HCT116 (cell line): ENCODE measurements around the gene TEN1. TPM values are rescaled to one million over a fixed set of nuclear protein-coding genes. Genes with fewer than 3 reads are reported as not detected.

Experiments
- ATAC-seq: fragments of 200-7000 bp; cut with Tn5 transposase; 2 replicates; pipeline ENCODE4 v1.9.1; 2020; ENCODE audit warnings: mild to moderate bottlenecking, moderate library complexity
- BruUV-seq: library from RNA; stranded (reverse); fragments of 400-500 nt; replicated peaks from 2 replicates; lab custom pipeline; 2021; lab: Mats Ljungman, UMichigan
- CTCF ChIA-PET: fragments of 300-600 bp; sonication (Branson Sonifier 250); formaldehyde crosslinking; loops from one replicate; lab custom pipeline; 2021; ENCODE audit warnings: antibody characterized with exemption; lab: Charles Lee
- POLR2A ChIA-PET: fragments of 300-600, 350-600 bp; sonication (Branson Sonifier 250); formaldehyde crosslinking; loops from one replicate; lab custom pipeline; 2021; ENCODE audit warnings: antibody characterized with exemption; lab: Charles Lee
- RAD21 ChIA-PET, 2 experiments: fragments of 300-600 bp; sonication (Branson Sonifier 250); formaldehyde crosslinking; loops; one replicate each; lab custom pipeline; 2023; ENCODE audit warnings: low total read pairs in 2 of 2; ENCODE audit not compliant: uncharacterized antibody in 2 of 2, unreplicated experiment in 2 of 2, low non-redundant PET in 1 of 2; lab: Charles Lee
- DNase-seq: peaks from one replicate; pipeline ENCODE4 v3.0.0-alpha.2; 2010; ENCODE audit warnings: low read depth, low spot score
- H2AFZ ChIP-seq: fragments of 200-600 bp; shearing (Covaris generic), sonication (generic); 2 replicates; pipeline ENCODE4 v1.6.1; 2017; ENCODE audit warnings: low read depth, mixed run types, mixed read lengths, antibody characterized with exemption, low read length; ENCODE audit not compliant: poor library complexity, severe bottlenecking
- H3K27ac ChIP-seq: 2 replicates; pipeline ENCODE4 v1.5.1; 2012; ENCODE audit warnings: low read depth, low read length
- H3K27me3 ChIP-seq: fragments of 200-600 bp; sonication (generic); 2 replicates; pipeline ENCODE4 v1.6.1; 2016; ENCODE audit warnings: mixed run types, low read length, mixed read lengths; ENCODE audit not compliant: insufficient read depth
- H3K36me3 ChIP-seq, 2 experiments: fragments of 200-500 bp in 1 of 2; fragments of 200-600 bp in 1 of 2; sonication (Bioruptor generic) in 1 of 2; sonication (generic) in 1 of 2; 2 replicates each; pipeline versions ENCODE4 v1.5.1 to v1.6.1; 2014 to 2016; ENCODE audit warnings: low read length in 2 of 2, inconsistent platforms in 1 of 2, mixed read lengths in 1 of 2, mixed run types in 1 of 2; ENCODE audit not compliant: insufficient read depth in 2 of 2, control insufficient read depth in 1 of 2
- H3K4me1 ChIP-seq, 2 experiments: fragments of 200-600 bp in 1 of 2; sonication (generic) in 1 of 2; 2 replicates each; pipeline versions ENCODE4 v1.5.1 to v1.6.1; 2012 to 2017; ENCODE audit warnings: low read length in 2 of 2, inconsistent platforms in 1 of 2, mild to moderate bottlenecking in 1 of 2, mixed read lengths in 1 of 2, mixed run types in 1 of 2, moderate library complexity in 1 of 2; ENCODE audit not compliant: insufficient read depth in 2 of 2, control insufficient read depth in 1 of 2
- H3K4me2 ChIP-seq: fragments of 200-600 bp; sonication (generic); 2 replicates; pipeline ENCODE4 v1.6.1; 2017; ENCODE audit warnings: mixed run types, low read length, mixed read lengths
- H3K4me3 ChIP-seq, 2 experiments: fragments of 200-600 bp in 1 of 2; sonication (generic) in 1 of 2; replicated peaks in 1 of 2; 2 replicates each; pipeline ENCODE4 v1.5.1; 2011 to 2016; ENCODE audit warnings: low read length in 2 of 2, control low read depth in 1 of 2, low read depth in 1 of 2, mild to moderate bottlenecking in 1 of 2, mixed read lengths in 1 of 2, mixed run types in 1 of 2
- H3K79me2 ChIP-seq: fragments of 200-600 bp; sonication (generic); 2 replicates; pipeline ENCODE4 v1.6.1; 2017; ENCODE audit warnings: mild to moderate bottlenecking, mixed run types, low read length, moderate library complexity, mixed read lengths; ENCODE audit not compliant: insufficient read depth
- H3K9ac ChIP-seq: fragments of 200-600 bp; sonication (generic); 2 replicates; pipeline ENCODE4 v1.6.1; 2016; ENCODE audit warnings: low read length, mixed read lengths
- H3K9me2 ChIP-seq: fragments of 200-600 bp; sonication (generic), shearing (Covaris generic); 2 replicates; pipeline ENCODE4 v1.6.1; 2017; ENCODE audit warnings: mixed run types, mild to moderate bottlenecking, moderate library complexity; ENCODE audit not compliant: insufficient read depth
- H3K9me3 ChIP-seq, 2 experiments: fragments of 200-500 bp in 1 of 2; fragments of 200-600 bp in 1 of 2; sonication (Bioruptor generic) in 1 of 2; sonication (generic) in 1 of 2; 2 replicates each; pipeline ENCODE4 v1.6.1; 2014 to 2017; ENCODE audit warnings: low read length in 2 of 2, mixed read lengths in 2 of 2, inconsistent platforms in 1 of 2, low read depth in 1 of 2, mild to moderate bottlenecking in 1 of 2, mixed run types in 1 of 2, moderate library complexity in 1 of 2; ENCODE audit not compliant: control insufficient read depth in 1 of 2, insufficient read depth in 1 of 2
- H4K20me1 ChIP-seq: fragments of 200-600 bp; sonication (generic), shearing (Covaris generic); 2 replicates; pipeline ENCODE4 v1.6.1; 2017; ENCODE audit warnings: mixed run types, mild to moderate bottlenecking, moderate library complexity; ENCODE audit not compliant: insufficient read depth
- CBX3 ChIP-seq: IDR thresholded peaks from 2 replicates; pipeline ENCODE4 v1.6.1; 2012; ENCODE audit warnings: low read depth
- CEBPB ChIP-seq: IDR thresholded peaks from 2 replicates; pipeline ENCODE4 v1.6.1; 2012; ENCODE audit warnings: low read depth
- ELF1 ChIP-seq: IDR thresholded peaks from 2 replicates; pipeline ENCODE4 v1.6.1; 2012; ENCODE audit warnings: low read depth, borderline replicate concordance
- EZH2 ChIP-seq: fragments of 200-600 bp; sonication (generic); IDR thresholded peaks from 2 replicates; pipeline ENCODE4 v1.6.1; 2017; ENCODE audit warnings: antibody characterized with exemption, mixed run types
- EZH2phosphoT487 ChIP-seq: fragments of 200-600 bp; IDR thresholded peaks from 2 replicates; pipeline ENCODE4 v1.6.1; 2018; ENCODE audit warnings: antibody characterized with exemption, borderline replicate concordance
- FOSL1 ChIP-seq: IDR thresholded peaks from 2 replicates; pipeline ENCODE4 v1.6.1; 2012; ENCODE audit warnings: low read depth
- JUND ChIP-seq: IDR thresholded peaks from 2 replicates; pipeline ENCODE4 v1.6.1; 2012
- MAX ChIP-seq: IDR thresholded peaks from 2 replicates; pipeline ENCODE4 v1.6.1; 2012
- POLR2AphosphoS5 ChIP-seq: IDR thresholded peaks from 2 replicates; pipeline ENCODE4 v1.6.1; 2011; ENCODE audit warnings: mild to moderate bottlenecking, low read depth, low read length, moderate library complexity
- RAD21 ChIP-seq: IDR thresholded peaks from 2 replicates; pipeline ENCODE4 v1.6.1; 2012; ENCODE audit warnings: low read depth, mild to moderate bottlenecking
- REST ChIP-seq: IDR thresholded peaks from 2 replicates; pipeline ENCODE4 v1.6.1; 2012; ENCODE audit warnings: low read depth
- SIN3A ChIP-seq: IDR thresholded peaks from 2 replicates; pipeline ENCODE4 v1.6.1; 2012; ENCODE audit warnings: low read depth
- YY1 ChIP-seq: IDR thresholded peaks from 2 replicates; pipeline ENCODE4 v1.6.1; 2011; ENCODE audit warnings: low read length, low read depth, moderate library complexity, mild to moderate bottlenecking; ENCODE audit not compliant: insufficient replicate concordance; ENCODE audit errors: extremely low read depth
- ZBTB33 ChIP-seq: IDR thresholded peaks from 2 replicates; pipeline ENCODE4 v1.6.1; 2011; ENCODE audit warnings: mild to moderate bottlenecking, low read length, moderate library complexity; ENCODE audit not compliant: insufficient replicate concordance; ENCODE audit errors: extremely low read depth
- ZFX ChIP-seq: fragments of 450-650 bp; IDR thresholded peaks from 2 replicates; pipeline ENCODE4 v1.6.1; 2017
- ZNF274 ChIP-seq: fragments of 200-500 bp; sonication (Bioruptor generic); IDR thresholded peaks from 2 replicates; pipeline ENCODE4 v1.6.1; 2014; ENCODE audit warnings: mild to moderate bottlenecking, low read depth, low read length, inconsistent platforms
- intact Hi-C: fragments of 100-400 bp; cut with micrococcal nuclease; formaldehyde crosslinking; loops from 2 replicates; pipeline ENCODE4 v1.10.0; 2022
- total RNA-seq: library from RNA; stranded (reverse); gene quantifications from one replicate; pipeline ENCODE4 v1.2.1, GENCODE V29; 2021; ENCODE audit not compliant: unreplicated experiment
- TF ChIP-seq, protein P1 (sequence below), 3 experiments: fragments of 200-600 bp in 1 of 3; sonication (generic) in 1 of 3; IDR thresholded peaks in 2 of 3; conservative IDR thresholded peaks in 1 of 3; 2 replicates each; pipeline ENCODE4 v1.5.1; 2012 to 2017; ENCODE audit warnings: low read depth in 2 of 3, low read length in 2 of 3, antibody characterized with exemption in 1 of 3, borderline replicate concordance in 1 of 3, control low read depth in 1 of 3, mild to moderate bottlenecking in 1 of 3, mixed read lengths in 1 of 3, mixed run types in 1 of 3, moderate library complexity in 1 of 3; ENCODE audit not compliant: insufficient read depth in 1 of 3
- TF ChIP-seq, protein P2 (sequence below): IDR thresholded peaks from 2 replicates; pipeline ENCODE4 v1.6.1; 2012

Gene TEN1
- total RNA-seq, 1 experiment from 2014 or later = 18.5 TPM

DNA sequence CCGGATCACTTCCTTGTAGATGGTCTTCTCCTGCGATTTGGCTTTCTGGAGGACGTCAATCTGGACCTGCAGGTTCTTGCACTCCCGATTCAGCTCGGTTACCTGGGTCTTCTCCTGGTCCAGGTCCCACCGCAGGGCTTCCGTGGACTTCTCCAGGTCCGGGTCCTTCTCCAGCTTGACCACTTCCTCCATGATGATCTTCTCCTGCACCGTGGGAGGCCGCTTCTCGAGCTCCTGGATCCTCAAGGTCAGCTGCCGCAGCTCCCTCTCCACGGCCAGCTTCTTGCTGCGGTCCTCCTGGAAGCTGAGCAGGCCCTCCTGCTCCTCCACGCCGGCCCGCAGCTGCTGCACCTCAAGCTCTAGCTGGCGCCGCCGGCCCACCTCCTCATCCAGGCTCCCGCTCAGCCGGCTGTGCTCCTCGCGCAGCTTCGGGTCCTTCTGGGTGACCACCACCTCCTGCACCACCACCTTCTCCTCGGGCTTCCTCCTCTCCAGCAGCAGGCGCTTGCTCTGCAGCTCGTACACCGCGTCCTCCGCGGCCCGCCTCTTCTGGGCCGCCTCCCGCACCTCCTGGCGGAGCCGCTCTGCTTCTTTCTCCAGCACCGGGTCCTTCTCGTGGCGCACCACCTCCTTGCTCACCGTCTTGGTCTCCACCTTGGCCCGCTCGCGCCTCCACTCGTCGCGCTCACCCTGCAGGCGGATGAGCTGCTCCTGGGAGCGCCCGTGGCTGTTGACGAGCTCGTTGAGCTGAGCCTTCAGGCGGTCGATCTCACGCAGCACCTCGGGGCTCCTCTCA is 29.8 kb downstream of the TEN1 start:
- H3K27me3 ChIP-seq = no peaks in the 10 kb centered on the region
- intact Hi-C loops = no loop called here
- no peak overlapping the region for H2AFZ ChIP-seq
- H3K4me1 ChIP-seq = peaks cover 0 to 13% of the 10 kb centered on the region in 2 experiments; a peak in 2 of 4 replicates
- no peak overlapping the region for H3K4me2 ChIP-seq
- no peak overlapping the region for H3K9ac ChIP-seq
- no peaks in the 10 kb centered on the region for H3K79me2 ChIP-seq
- ChIA-PET POLR2A (no interaction called here), CTCF (interaction anchor here (0.5 to 7.1 kb wide), 4 partner anchors 9 to 1268 kb away, joined by 3 to 68 read pairs (median 8); partner anchors contain the start of genes CDK3 and MRPL38), RAD21 (no interaction called here)
- no peaks in the 10 kb centered on the region for H3K9me2 ChIP-seq
- no peak for ATAC-seq
- no peak overlapping the region for H3K4me3 ChIP-seq
- peaks cover 23 to 31% of the 10 kb centered on the region in 2 experiments; a peak in 2 of 4 replicates for H3K36me3 ChIP-seq
- no peaks in the 10 kb centered on the region for H4K20me1 ChIP-seq
- no peak for DNase-seq
- BruUV-seq = no TSS peak
- H3K27ac ChIP-seq = no peak overlapping the region
- TF ChIP-seq ZNF274 (no peak), RAD21 (no peak), POLR2AphosphoS5 (no peak), REST (no peak), ZFX (no peak), YY1 (no peak), ELF1 (no peak), EZH2 (no peak), CEBPB (no peak), EZH2phosphoT487 (no peak), FOSL1 (no peak), JUND (no peak), SIN3A (no peak), ZBTB33 (no peak), CBX3 (no peak), MAX (no peak)
- TF ChIP-seq, protein P1, sequence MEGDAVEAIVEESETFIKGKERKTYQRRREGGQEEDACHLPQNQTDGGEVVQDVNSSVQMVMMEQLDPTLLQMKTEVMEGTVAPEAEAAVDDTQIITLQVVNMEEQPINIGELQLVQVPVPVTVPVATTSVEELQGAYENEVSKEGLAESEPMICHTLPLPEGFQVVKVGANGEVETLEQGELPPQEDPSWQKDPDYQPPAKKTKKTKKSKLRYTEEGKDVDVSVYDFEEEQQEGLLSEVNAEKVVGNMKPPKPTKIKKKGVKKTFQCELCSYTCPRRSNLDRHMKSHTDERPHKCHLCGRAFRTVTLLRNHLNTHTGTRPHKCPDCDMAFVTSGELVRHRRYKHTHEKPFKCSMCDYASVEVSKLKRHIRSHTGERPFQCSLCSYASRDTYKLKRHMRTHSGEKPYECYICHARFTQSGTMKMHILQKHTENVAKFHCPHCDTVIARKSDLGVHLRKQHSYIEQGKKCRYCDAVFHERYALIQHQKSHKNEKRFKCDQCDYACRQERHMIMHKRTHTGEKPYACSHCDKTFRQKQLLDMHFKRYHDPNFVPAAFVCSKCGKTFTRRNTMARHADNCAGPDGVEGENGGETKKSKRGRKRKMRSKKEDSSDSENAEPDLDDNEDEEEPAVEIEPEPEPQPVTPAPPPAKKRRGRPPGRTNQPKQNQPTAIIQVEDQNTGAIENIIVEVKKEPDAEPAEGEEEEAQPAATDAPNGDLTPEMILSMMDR (IDR thresholded peaks at IDR 0.05 in 2 of 3, conservative IDR thresholded peaks at IDR 0.05 in 1 of 3; ENCODE audit: borderline replicate concordance in 1 of 3, insufficient read depth in 1 of 3, low read depth in 2 of 3, low read length in 2 of 3) = no peak
- TF ChIP-seq, protein P2, sequence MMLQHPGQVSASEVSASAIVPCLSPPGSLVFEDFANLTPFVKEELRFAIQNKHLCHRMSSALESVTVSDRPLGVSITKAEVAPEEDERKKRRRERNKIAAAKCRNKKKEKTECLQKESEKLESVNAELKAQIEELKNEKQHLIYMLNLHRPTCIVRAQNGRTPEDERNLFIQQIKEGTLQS = no peak
- H3K9me3 ChIP-seq = no peaks in the 10 kb centered on the region
